ENCODE results near the gene CDS2. TPM values are rescaled to one million over a fixed set of nuclear protein-coding genes. Genes with fewer than 3 reads are reported as not detected.

CDS2 gene
- total RNA-seq, 1 donor from 2014 or later, result 56.3 TPM

DNA sequence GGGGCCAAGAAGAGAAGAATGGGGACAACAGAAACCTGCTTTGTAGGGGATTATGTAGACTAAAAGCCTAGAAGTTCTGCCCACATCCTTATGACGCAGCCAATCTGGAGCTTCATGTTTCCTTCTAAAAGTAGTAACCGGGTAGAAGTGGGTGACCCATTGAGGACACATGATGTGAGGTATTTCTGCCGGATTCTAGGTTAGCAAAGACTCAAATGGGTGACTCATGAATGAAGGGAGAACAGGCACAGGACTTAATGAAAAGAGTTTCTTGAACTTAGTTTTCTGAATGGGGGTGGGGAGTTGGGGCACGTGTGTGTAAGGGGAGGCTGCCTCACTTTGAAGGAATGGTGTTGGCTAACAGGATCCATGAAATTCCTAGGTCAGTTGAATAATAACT lies 68.8 kb downstream of the CDS2 start:
- TF ChIP-seq, protein P1, sequence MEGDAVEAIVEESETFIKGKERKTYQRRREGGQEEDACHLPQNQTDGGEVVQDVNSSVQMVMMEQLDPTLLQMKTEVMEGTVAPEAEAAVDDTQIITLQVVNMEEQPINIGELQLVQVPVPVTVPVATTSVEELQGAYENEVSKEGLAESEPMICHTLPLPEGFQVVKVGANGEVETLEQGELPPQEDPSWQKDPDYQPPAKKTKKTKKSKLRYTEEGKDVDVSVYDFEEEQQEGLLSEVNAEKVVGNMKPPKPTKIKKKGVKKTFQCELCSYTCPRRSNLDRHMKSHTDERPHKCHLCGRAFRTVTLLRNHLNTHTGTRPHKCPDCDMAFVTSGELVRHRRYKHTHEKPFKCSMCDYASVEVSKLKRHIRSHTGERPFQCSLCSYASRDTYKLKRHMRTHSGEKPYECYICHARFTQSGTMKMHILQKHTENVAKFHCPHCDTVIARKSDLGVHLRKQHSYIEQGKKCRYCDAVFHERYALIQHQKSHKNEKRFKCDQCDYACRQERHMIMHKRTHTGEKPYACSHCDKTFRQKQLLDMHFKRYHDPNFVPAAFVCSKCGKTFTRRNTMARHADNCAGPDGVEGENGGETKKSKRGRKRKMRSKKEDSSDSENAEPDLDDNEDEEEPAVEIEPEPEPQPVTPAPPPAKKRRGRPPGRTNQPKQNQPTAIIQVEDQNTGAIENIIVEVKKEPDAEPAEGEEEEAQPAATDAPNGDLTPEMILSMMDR (conservative IDR thresholded peaks at IDR 0.05), result no peak
- Mint-ChIP-seq H3K4me1 (peaks cover 32% of the 10 kb centered on the region), H3K9me3 (no peaks in the 10 kb centered on the region), H3K27ac (ENCODE audit: unreplicated experiment) (peak overlapping the region; percentile 88), H3K36me3 (ENCODE audit: low read depth) (no peaks in the 10 kb centered on the region), H3K4me3 (no peak overlapping the region), H3K27me3 (ENCODE audit: low read depth) (no peaks in the 10 kb centered on the region)
- no peak for DNase-seq (ENCODE audit: low read depth, low spot score)

DNA sequence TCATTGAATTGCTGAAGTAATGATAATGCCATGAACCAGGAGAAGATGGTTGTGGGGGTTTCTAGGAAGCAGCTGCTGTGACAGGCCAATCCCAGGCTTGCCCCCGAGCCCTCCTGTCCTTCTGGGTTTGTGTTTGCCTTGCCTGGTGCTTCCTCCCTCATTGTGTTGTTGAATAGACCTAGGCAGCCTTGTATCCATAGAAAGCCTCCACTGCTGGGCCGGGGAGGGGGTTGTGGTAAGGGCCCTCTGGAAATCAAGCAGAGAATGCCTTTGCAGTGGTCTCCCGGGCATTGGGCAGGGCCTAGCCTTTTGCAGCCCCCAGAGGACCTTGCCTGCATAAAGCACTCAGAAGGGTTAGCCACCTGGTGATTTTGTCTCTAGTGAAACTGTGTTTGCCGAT lies 69.3 kb downstream of the CDS2 start:
- TF ChIP-seq, protein P1 (conservative IDR thresholded peaks at IDR 0.05), result no peak
- no peaks in the 10 kb centered on the region for H3K9me3 Mint-ChIP-seq
- H3K27ac Mint-ChIP-seq (ENCODE audit: unreplicated experiment), result peak overlapping the region; percentile 57
- H3K4me1 Mint-ChIP-seq, result peaks cover 32% of the 10 kb centered on the region
- no peaks in the 10 kb centered on the region for H3K27me3 Mint-ChIP-seq (ENCODE audit: low read depth)
- no peaks in the 10 kb centered on the region for H3K36me3 Mint-ChIP-seq (ENCODE audit: low read depth)
- no peak for DNase-seq (ENCODE audit: low read depth, low spot score)
- no peak overlapping the region for H3K4me3 Mint-ChIP-seq

DNA sequence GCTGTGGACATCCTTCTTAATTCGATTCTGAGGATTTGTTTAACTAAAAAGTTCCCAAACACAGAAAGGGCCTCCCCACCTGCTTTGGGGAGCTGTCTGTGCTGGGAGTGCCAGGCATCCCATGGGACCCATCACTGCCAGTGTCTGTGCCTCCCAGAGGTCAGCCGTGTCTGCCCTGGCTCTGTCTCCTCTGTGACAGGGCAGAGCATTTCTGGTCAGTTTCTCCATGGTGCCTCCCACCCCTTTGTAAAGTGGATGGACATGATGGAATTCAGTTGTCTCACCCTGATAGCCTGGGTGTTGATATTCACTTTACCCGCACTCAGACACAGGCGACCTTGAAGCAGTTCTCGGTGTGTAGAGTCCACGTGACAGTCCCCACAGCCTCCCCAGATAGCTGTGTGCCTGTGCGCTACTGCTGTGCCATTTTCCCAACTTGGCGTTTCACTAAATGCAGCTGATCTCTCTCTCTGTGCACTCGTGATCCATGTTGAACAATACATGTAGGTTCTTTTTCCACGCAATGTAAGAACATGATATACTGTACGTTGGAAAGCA lies 70.5 kb downstream of the CDS2 start:
- Mint-ChIP-seq H3K4me3 (no peak overlapping the region), H3K27me3 (ENCODE audit: low read depth) (no peaks in the 10 kb centered on the region), H3K36me3 (ENCODE audit: low read depth) (no peaks in the 10 kb centered on the region), H3K27ac (ENCODE audit: unreplicated experiment) (no peak overlapping the region), H3K4me1 (peaks cover 26% of the 10 kb centered on the region), H3K9me3 (no peaks in the 10 kb centered on the region)
- DNase-seq (ENCODE audit: low read depth, low spot score), result no peak
- TF ChIP-seq, protein P1 (conservative IDR thresholded peaks at IDR 0.05), result no peak

DNA sequence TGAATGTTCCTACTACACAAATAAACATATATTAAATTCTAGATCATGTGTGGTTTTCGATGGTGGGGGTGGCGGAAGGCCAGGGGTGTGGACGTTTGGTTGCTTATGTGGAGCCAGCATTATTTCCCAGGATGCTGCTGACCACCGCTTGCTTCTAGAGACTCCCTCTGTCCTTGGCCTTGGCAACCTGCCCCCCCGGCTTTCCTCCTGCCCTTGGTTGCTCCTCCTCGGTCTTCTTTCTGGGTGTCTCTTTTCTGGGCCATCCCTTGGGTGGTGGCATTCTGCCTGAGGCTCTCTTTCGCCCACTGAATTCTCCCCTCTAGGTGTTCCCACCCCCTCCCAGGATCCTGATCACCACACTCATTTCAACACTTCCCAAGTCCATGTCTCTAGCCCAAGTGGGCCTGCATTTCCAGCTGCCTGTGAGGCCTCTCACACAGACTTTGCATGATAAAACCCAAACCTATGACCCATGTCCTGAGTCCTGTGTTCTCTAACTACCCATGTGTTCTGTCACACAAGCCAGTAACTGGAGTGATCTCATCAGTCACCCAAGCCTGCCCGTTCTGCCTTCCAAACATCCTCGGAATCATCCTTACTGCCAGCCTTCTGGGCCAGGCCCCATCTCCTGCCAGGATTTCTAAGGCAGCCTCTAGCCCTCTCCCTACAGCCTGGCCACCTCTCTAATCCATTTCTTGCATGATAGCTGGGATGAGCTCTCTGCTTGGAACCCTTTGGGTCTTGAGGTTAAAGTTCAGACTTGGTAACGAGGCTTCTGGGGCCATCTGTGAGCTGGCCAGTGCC lies 71.2 kb downstream of the CDS2 start:
- H3K4me1 Mint-ChIP-seq, result peaks cover 23% of the 10 kb centered on the region
- no peaks in the 10 kb centered on the region for H3K27me3 Mint-ChIP-seq (ENCODE audit: low read depth)
- no peak for DNase-seq (ENCODE audit: low read depth, low spot score)
- H3K27ac Mint-ChIP-seq (ENCODE audit: unreplicated experiment), result no peak overlapping the region
- no peak overlapping the region for H3K4me3 Mint-ChIP-seq
- no peaks in the 10 kb centered on the region for H3K36me3 Mint-ChIP-seq (ENCODE audit: low read depth)
- TF ChIP-seq, protein P1 (conservative IDR thresholded peaks at IDR 0.05), result no peak
- H3K9me3 Mint-ChIP-seq, result no peaks in the 10 kb centered on the region

DNA sequence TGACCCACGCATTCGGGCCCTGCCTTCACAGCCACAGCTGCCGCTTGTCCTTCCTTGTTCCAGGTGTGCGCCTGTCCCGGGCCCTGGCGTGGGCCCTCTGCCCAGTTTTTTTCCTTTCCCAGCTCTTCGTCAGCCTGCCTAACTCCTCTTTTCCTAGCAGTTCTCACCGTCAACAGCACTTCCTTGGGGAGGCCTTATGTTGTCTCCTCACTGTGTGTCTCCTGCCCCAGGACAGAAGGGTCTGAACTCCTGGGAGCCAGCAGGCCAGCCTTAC lies 71.8 kb downstream of the CDS2 start:
- no peak overlapping the region for H3K4me3 Mint-ChIP-seq
- no peaks in the 10 kb centered on the region for H3K9me3 Mint-ChIP-seq
- no peaks in the 10 kb centered on the region for H3K27me3 Mint-ChIP-seq (ENCODE audit: low read depth)
- peaks cover 23% of the 10 kb centered on the region for H3K4me1 Mint-ChIP-seq
- DNase-seq (ENCODE audit: low read depth, low spot score), result no peak
- H3K27ac Mint-ChIP-seq (ENCODE audit: unreplicated experiment), result peak overlapping the region; percentile 77
- H3K36me3 Mint-ChIP-seq (ENCODE audit: low read depth), result no peaks in the 10 kb centered on the region
- TF ChIP-seq, protein P1 (conservative IDR thresholded peaks at IDR 0.05), result no peak

Measured in neural crest cell (in vitro differentiated cells).